Mesenteric fat pad (tissue), 1 donor: ENCODE results near the gene CDK5RAP2. TPM values are rescaled to one million over a fixed set of nuclear protein-coding genes. Genes with fewer than 3 reads are reported as not detected.

Experiments used
- DNase-seq: peaks from one replicate; pipeline ENCODE4 v3.0.0-alpha.2; 2020; ENCODE audit warnings: low spot score
- total RNA-seq: library from RNA; stranded (reverse); fragmentation: NEBNext Ultra II Directional; extraction: Animal tissue kit (Norgen Biotek cat#: 25700); gene quantifications from one replicate; pipeline ENCODE4 v1.2.1, GENCODE V29; 2021
- donor health status: DM: yes; HTN: yes; CAD: no.

Gene CDK5RAP2
- total RNA-seq, 1 donor from 2014 or later = 42.3 TPM

- DNase-seq = no peak
These were observed 139.2 kb downstream of the CDK5RAP2 start for GRCh38 chr9:120440791-120441190.

- DNase-seq = no peak
These were observed 140.0 kb downstream of the CDK5RAP2 start for GRCh38 chr9:120439926-120440325.

GRCh38 chr9:120438836-120439546 is 141.0 kb downstream of the CDK5RAP2 start:
- DNase-seq = no peak

GRCh38 chr9:120438111-120438510 is 141.9 kb downstream of the CDK5RAP2 start:
- no peak for DNase-seq

GRCh38 chr9:120436983-120437475 is 142.9 kb downstream of the CDK5RAP2 start:
- DNase-seq = no peak

- no peak for DNase-seq
These were observed 143.5 kb downstream of the CDK5RAP2 start for GRCh38 chr9:120436446-120436845.

GRCh38 chr9:120435091-120435490 is 144.9 kb downstream of the CDK5RAP2 start:
- no peak for DNase-seq

- no peak for DNase-seq
These were observed 145.4 kb downstream of the CDK5RAP2 start for GRCh38 chr9:120434532-120434931.

- DNase-seq = no peak
These were observed 146.3 kb downstream of the CDK5RAP2 start for GRCh38 chr9:120433701-120434100.

- no peak for DNase-seq
These were observed 147.4 kb downstream of the CDK5RAP2 start for GRCh38 chr9:120432600-120432999.

GRCh38 chr9:120431268-120431667 is 148.7 kb downstream of the CDK5RAP2 start:
- no peak for DNase-seq

GRCh38 chr9:120424248-120424647 is 155.7 kb downstream of the CDK5RAP2 start:
- DNase-seq = no peak

GRCh38 chr9:120423812-120424211 is 156.2 kb downstream of the CDK5RAP2 start:
- no peak for DNase-seq

GRCh38 chr9:120421977-120422376 is 158.0 kb downstream of the CDK5RAP2 start:
- DNase-seq = no peak

- no peak for DNase-seq
These were observed 161.7 kb downstream of the CDK5RAP2 start for GRCh38 chr9:120418315-120418714.

- no peak for DNase-seq
These were observed 163.1 kb downstream of the CDK5RAP2 start for GRCh38 chr9:120416781-120417427.

GRCh38 chr9:120413121-120414048 is 166.6 kb downstream of the CDK5RAP2 start:
- no peak for DNase-seq

- DNase-seq = no peak
These were observed 167.5 kb downstream of the CDK5RAP2 start for GRCh38 chr9:120412425-120412951.

- DNase-seq = no peak
These were observed 168.0 kb downstream of the CDK5RAP2 start for GRCh38 chr9:120411862-120412424.

- DNase-seq = no peak
These were observed 169.0 kb downstream of the CDK5RAP2 start for GRCh38 chr9:120410925-120411501.
